ENCODE data around the gene CLDN10. TPM values are rescaled to one million over a fixed set of nuclear protein-coding genes. Genes with fewer than 3 reads are reported as not detected.
"Not testable (repeated sequence)": the region's sequence is repeated elsewhere in the genome, so short reads cannot be mapped to it uniquely, and the experiment has no call there.

The CLDN10 gene
- total RNA-seq, 4 donors from 2014 or later, result 0.81 to 16.8 TPM; not detected in 2

- Histone ChIP-seq H3K4me1 (no peaks in the 10 kb centered on the region), H3K27me3 (peaks cover 34% of the 10 kb centered on the region), H3K4me3 (no peak overlapping the region), H3K9me3 (no peaks in the 10 kb centered on the region), H3K27ac (no peak overlapping the region), H3K36me3 (no peaks in the 10 kb centered on the region)
- TF ChIP-seq CTCF (IDR thresholded peaks at IDR 0.05), result no peak
- TF ChIP-seq POLR2A (IDR thresholded peaks at IDR 0.05), result no peak
- no peak for TF ChIP-seq POLR2AphosphoS5 (IDR thresholded peaks at IDR 0.05)
- TF ChIP-seq EP300 (IDR thresholded peaks at IDR 0.05), result no peak
- 62 to 70% methylated on average over 6 of the region's 6 CpGs for WGBS, 2 donors (ENCODE audit: low coverage in 1 of 2)
- no peak for ATAC-seq
Measured at GRCh38 chr13:95559100-95559499, 6.6 kb downstream of the CLDN10 start.

GRCh38 chr13:95560387-95560786 is 7.9 kb downstream of the CLDN10 start:
- ATAC-seq, result no peak
- 65 to 76% methylated on average over 5 to 6 of the region's 6 CpGs for WGBS, 2 donors (ENCODE audit: low coverage in 1 of 2)

GRCh38 chr13:95564091-95564490 is 11.6 kb downstream of the CLDN10 start:
- no peak overlapping the region for H3K4me3 ChIP-seq
- H3K4me1 ChIP-seq, result no peaks in the 10 kb centered on the region
- no peak overlapping the region for H3K27ac ChIP-seq
- H3K27me3 ChIP-seq, result peaks cover 8% of the 10 kb centered on the region
- peaks cover 0 to 5% (median 0%) of the 10 kb centered on the region in 3 donors for H3K9me3 ChIP-seq
- H3K36me3 ChIP-seq, result no peaks in the 10 kb centered on the region
- 70 to 77% methylated on average over 3 of the region's 3 CpGs for WGBS, 2 donors (ENCODE audit: low coverage in 1 of 2)
- ATAC-seq, result no peak
- no peak for TF ChIP-seq CTCF (IDR thresholded peaks at IDR 0.05)
- TF ChIP-seq POLR2AphosphoS5 (IDR thresholded peaks at IDR 0.05), result no peak
- no peak for TF ChIP-seq POLR2A (IDR thresholded peaks at IDR 0.05)
- no peak for TF ChIP-seq EP300 (IDR thresholded peaks at IDR 0.05)

More at GRCh38 chr13:95560387-95560786, 7.9 kb downstream of the CLDN10 start:
- Histone ChIP-seq H3K36me3 (no peaks in the 10 kb centered on the region), H3K4me1 (no peaks in the 10 kb centered on the region), H3K27ac (no peak overlapping the region), H3K27me3 (peaks cover 23% of the 10 kb centered on the region), H3K4me3 (no peak overlapping the region), H3K9me3 (no peaks in the 10 kb centered on the region)
- TF ChIP-seq POLR2AphosphoS5 (IDR thresholded peaks at IDR 0.05), result no peak
- no peak for TF ChIP-seq POLR2A (IDR thresholded peaks at IDR 0.05)
- TF ChIP-seq EP300 (IDR thresholded peaks at IDR 0.05), result no peak
- TF ChIP-seq CTCF (IDR thresholded peaks at IDR 0.05), result no peak

GRCh38 chr13:95564733-95565291 is 12.3 kb downstream of the CLDN10 start:
- H3K27ac ChIP-seq, result no peak overlapping the region
- no peaks in the 10 kb centered on the region for H3K36me3 ChIP-seq
- no peak overlapping the region for H3K4me3 ChIP-seq
- no peak for ATAC-seq
- TF ChIP-seq EP300 (IDR thresholded peaks at IDR 0.05), result no peak
- no peak for TF ChIP-seq POLR2A (IDR thresholded peaks at IDR 0.05)
- no peak for TF ChIP-seq POLR2AphosphoS5 (IDR thresholded peaks at IDR 0.05)
- no peak for TF ChIP-seq CTCF (IDR thresholded peaks at IDR 0.05)
- peaks cover 0 to 5% (median 0%) of the 10 kb centered on the region in 3 donors for H3K9me3 ChIP-seq
- H3K4me1 ChIP-seq, result no peaks in the 10 kb centered on the region
- 26 to 33% methylated on average over 5 of the region's 5 CpGs for WGBS, 2 donors (ENCODE audit: low coverage in 1 of 2)
- peaks cover under 1% of the 10 kb centered on the region for H3K27me3 ChIP-seq

- not testable (repeated sequence) for H3K4me3 ChIP-seq
- 83 to 100% methylated on average over 1 of the region's 1 CpG for WGBS, 2 donors (ENCODE audit: low coverage in 1 of 2)
Measured at GRCh38 chr13:95565758-95566157, 13.2 kb downstream of the CLDN10 start.

More at GRCh38 chr13:95565758-95566157, 13.2 kb downstream of the CLDN10 start:
- ATAC-seq, H3K36me3 ChIP-seq, H3K4me1 ChIP-seq, H3K27ac ChIP-seq, H3K9me3 ChIP-seq, H3K27me3 ChIP-seq: not testable (repeated sequence)

Data from gastroesophageal sphincter (tissue), 4 donors.